K562 treated with DMSO at 1 percent for 4 hours (cell line): ENCODE results near the gene CRKL. TPM values are rescaled to one million over a fixed set of nuclear protein-coding genes. Genes with fewer than 3 reads are reported as not detected.

Source experiments
- total RNA-seq: library from RNA; unstranded; fragments of 300-600 nt; gene quantifications from 2 replicates; pipeline ENCODE4 v1.2.3, GENCODE V29; 2022; ENCODE audit not compliant: insufficient read depth

Gene CRKL, protein sequence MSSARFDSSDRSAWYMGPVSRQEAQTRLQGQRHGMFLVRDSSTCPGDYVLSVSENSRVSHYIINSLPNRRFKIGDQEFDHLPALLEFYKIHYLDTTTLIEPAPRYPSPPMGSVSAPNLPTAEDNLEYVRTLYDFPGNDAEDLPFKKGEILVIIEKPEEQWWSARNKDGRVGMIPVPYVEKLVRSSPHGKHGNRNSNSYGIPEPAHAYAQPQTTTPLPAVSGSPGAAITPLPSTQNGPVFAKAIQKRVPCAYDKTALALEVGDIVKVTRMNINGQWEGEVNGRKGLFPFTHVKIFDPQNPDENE
- 139 and 163 TPM in 2 replicates for total RNA-seq

DNA sequence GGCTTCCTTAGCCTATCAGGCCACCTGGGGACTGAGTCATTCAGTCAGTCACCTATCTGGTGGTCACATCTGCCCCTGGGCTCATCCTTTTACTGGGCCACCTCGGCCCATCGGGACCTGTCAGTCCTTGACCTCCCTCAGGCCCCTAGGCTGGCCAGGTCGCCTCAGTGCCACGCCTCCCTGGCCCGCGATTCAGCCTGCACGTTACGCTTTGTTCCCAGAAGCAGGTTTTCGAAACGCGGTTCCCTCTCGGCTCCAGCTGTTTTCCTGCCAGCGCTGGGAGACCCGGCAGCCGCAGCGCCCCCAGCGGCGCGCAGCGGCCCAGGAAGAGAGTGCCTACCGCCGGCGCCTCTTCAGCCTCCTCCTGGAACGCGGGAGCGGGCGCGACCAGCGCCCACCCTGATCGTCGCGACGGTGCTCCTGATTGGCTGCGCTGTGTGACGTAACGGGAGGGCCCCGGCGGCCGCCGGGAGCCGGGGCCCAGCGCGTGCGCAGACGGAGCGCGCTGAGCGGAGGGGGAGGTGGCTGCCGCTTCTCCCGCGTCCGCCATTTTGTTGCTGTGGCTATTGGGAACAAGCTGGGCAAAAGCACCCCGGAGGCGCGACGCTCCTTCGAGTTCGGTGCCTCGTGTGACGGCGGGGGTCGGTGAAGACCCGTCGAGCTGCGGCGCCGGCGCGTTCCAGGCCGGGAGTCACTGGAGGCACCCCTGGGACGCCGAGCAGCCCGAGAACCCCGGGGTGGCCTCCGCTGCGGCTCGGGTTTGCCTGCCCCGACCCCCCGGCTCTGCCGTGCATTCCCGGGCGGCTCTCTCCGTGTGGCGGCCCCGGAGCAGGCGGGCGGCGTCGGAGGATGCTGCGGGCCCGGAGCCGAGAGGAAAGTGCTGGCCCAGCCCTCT, at the start of gene CRKL:
Gene CRKL (plus strand): TSS at position 492 of the 895 bp plus-strand sequence. CDS start 528 bp downstream, outside the sequence.

DNA sequence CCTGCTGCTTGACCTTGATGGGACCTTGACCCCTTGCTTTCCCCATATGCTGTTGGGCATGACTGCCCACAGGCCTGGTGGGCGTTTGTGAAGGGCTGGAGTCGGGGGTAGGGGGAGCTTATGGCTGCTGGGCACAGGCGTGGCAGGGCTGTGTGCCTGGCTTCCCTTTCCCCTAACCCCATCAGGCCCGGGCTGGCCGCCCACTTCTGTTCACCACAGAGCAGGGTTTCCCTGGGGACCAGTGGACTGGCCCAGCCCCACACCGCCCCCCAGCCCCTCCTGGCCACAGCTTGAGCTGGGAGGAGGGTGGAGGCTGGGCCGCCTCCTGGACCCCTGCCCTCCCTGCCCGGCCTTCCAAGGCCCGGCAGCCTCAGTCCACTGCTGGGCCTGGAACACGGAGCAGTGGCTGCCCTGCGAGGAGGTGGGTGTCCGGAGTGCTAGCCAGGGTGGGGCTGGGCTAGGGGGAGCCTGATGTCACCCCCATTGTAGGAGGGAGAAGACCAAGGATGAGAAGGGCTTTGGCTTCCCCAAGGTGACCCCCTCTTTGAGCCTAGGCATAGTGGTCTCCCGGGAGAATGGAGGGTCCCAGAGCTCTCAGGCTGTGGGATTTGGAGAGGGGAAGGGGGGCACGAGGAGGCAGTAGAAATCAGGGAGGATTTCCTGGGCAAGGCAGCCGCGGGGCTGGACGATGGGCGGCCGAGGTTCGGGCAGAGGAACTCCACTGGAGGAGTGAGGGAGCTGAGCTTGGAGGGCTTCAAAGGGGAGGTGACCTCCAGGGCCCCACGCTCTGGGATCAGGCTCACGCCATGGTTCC, 49.9 kb downstream of the CRKL start, which contains the start of gene AIFM3:
Gene AIFM3 (plus strand): TSS at position 373 of the 814 bp plus-strand sequence. CDS start 690 bp downstream, outside the sequence.

GRCh38 chr22:20981787-20982562, 64.8 kb downstream of the CRKL start, which contains the start of gene LZTR1:
Gene LZTR1 (plus strand): TSS chr22:20982297. CDS start chr22:20982372, 75 bp downstream.

GRCh38 chr22:21001601-21002325, 84.6 kb downstream of the CRKL start, which contains the start of gene THAP7:
Gene THAP7 (minus strand): TSS chr22:21002118. CDS start chr22:21001911, 207 bp downstream.

Other genes with a start within 250 kb of the CRKL start
- gene SERPIND1, start 143.3 kb upstream of the CRKL start, total RNA-seq, result not detected in 2 replicates
- gene PI4KA, start 58.6 kb upstream of the CRKL start, total RNA-seq, result 162 and 219 TPM in 2 replicates
- 77.8 and 78.9 TPM in 2 replicates for gene SNAP29, start 58.4 kb upstream of the CRKL start, total RNA-seq
- gene AIFM3, start 49.8 kb downstream of the CRKL start, total RNA-seq, result not detected in 2 replicates
- 40.5 and 44.9 TPM in 2 replicates for gene LZTR1, start 64.9 kb downstream of the CRKL start, total RNA-seq
- 98.7 and 130 TPM in 2 replicates for gene THAP7, start 84.7 kb downstream of the CRKL start, total RNA-seq
- 1.8 and 2.2 TPM in 2 replicates for gene P2RX6, start 97.8 kb downstream of the CRKL start, total RNA-seq
- gene SLC7A4, start 115.2 kb downstream of the CRKL start, total RNA-seq, result not detected in 2 replicates
- not detected in 2 replicates for gene LRRC74B, start 128.5 kb downstream of the CRKL start, total RNA-seq